ENCODE results near the gene ROR2.
"Not testable (repeated sequence)": the region's sequence is repeated elsewhere in the genome, so short reads cannot be mapped to it uniquely, and the experiment has no call there.

Gene ROR2

DNA sequence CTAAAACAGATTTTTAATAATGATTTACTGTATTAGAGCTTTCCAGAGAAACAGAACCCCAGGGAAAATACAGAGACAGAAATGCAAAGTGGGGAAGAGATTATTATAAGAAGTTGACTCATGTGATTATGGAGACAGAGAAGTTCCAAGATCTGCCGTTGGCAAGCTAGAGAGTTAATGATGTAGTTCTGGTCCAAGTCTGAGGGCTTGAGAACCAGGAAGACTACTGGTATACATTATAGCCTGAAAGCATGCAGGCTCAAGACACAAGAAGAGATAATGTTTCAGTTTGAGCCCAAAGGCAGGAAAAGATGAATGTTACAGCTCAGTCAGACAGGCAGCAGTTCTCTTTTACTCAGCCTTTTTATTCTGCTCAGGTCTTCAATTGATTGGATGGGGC, 427.5 kb downstream of the ROR2 start:
- H3K27ac ChIP-seq (ENCODE audit: low read depth, low read length), result no peak overlapping the region
- no peaks in the 10 kb centered on the region for H3K27me3 ChIP-seq (ENCODE audit: control insufficient read depth, insufficient read depth, low read length)
- no peak overlapping the region for H3K9ac ChIP-seq (ENCODE audit: low read depth, low read length)
- no peaks in the 10 kb centered on the region for H3K36me3 ChIP-seq (ENCODE audit: control insufficient read depth, insufficient read depth, low read length)
- H3K4me3 ChIP-seq (ENCODE audit: low read depth, low read length), result no peak overlapping the region
- H3K4me1 ChIP-seq (ENCODE audit: control insufficient read depth, insufficient read depth, low read length), result no peaks in the 10 kb centered on the region
- H3K9me3 ChIP-seq (ENCODE audit: control insufficient read depth, insufficient read depth, low read length), result no peaks in the 10 kb centered on the region; the same call in 1 of the 2 replicates

- Histone ChIP-seq H3K9ac (ENCODE audit: low read depth, low read length) (no peak overlapping the region), H3K27me3 (ENCODE audit: control insufficient read depth, insufficient read depth, low read length) (no peaks in the 10 kb centered on the region), H3K4me1 (ENCODE audit: control insufficient read depth, insufficient read depth, low read length) (peaks cover 7% of the 10 kb centered on the region; the same call in 1 of the 2 replicates), H3K9me3 (ENCODE audit: control insufficient read depth, insufficient read depth, low read length) (no peaks in the 10 kb centered on the region; the same call in 1 of the 2 replicates), H3K27ac (ENCODE audit: low read depth, low read length) (no peak overlapping the region), H3K36me3 (ENCODE audit: control insufficient read depth, insufficient read depth, low read length) (no peaks in the 10 kb centered on the region), H3K4me3 (ENCODE audit: low read depth, low read length) (no peak overlapping the region)
Measured at GRCh38 chr9:91519520-91520277, 430.3 kb downstream of the ROR2 start.

GRCh38 chr9:91518462-91518861, 431.6 kb downstream of the ROR2 start:
- Histone ChIP-seq H3K9ac (ENCODE audit: low read depth, low read length) (no peak overlapping the region), H3K27me3 (ENCODE audit: control insufficient read depth, insufficient read depth, low read length) (no peaks in the 10 kb centered on the region)

DNA sequence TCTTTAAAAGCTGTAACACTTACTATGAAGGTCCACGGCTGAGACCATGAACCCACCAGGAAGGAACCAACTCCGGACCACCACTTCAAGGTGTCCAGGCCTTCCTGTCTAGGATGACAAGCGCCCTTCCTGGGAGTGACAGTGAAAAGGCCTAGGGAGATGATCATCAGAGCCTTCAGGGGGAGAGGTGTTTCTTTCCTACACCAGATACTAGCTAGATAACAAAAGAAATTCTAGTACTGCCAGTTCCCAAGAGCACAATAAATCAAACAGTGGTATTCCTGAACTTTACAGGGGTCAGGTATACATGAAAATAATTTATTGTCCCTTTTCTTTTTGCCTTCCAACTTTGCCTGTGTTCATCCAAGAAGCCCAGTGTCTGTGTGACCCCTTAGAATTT, 432.2 kb downstream of the ROR2 start:
- Histone ChIP-seq H3K4me1 (ENCODE audit: control insufficient read depth, insufficient read depth, low read length) (peaks cover 7% of the 10 kb centered on the region; the same call in 1 of the 2 replicates), H3K27ac (ENCODE audit: low read depth, low read length) (no peak overlapping the region), H3K9me3 (ENCODE audit: control insufficient read depth, insufficient read depth, low read length) (no peaks in the 10 kb centered on the region), H3K36me3 (ENCODE audit: control insufficient read depth, insufficient read depth, low read length) (no peaks in the 10 kb centered on the region), H3K4me3 (ENCODE audit: low read depth, low read length) (no peak overlapping the region), H3K27me3 (ENCODE audit: control insufficient read depth, insufficient read depth, low read length) (no peaks in the 10 kb centered on the region), H3K9ac (ENCODE audit: low read depth, low read length) (no peak overlapping the region)

More at GRCh38 chr9:91518462-91518861, 431.6 kb downstream of the ROR2 start:
- Histone ChIP-seq H3K27ac (ENCODE audit: low read depth, low read length) (no peak overlapping the region), H3K4me1 (ENCODE audit: control insufficient read depth, insufficient read depth, low read length) (peaks cover 7% of the 10 kb centered on the region; the same call in 1 of the 2 replicates), H3K36me3 (ENCODE audit: control insufficient read depth, insufficient read depth, low read length) (no peaks in the 10 kb centered on the region), H3K4me3 (ENCODE audit: low read depth, low read length) (no peak overlapping the region), H3K9me3 (ENCODE audit: control insufficient read depth, insufficient read depth, low read length) (no peaks in the 10 kb centered on the region)

DNA sequence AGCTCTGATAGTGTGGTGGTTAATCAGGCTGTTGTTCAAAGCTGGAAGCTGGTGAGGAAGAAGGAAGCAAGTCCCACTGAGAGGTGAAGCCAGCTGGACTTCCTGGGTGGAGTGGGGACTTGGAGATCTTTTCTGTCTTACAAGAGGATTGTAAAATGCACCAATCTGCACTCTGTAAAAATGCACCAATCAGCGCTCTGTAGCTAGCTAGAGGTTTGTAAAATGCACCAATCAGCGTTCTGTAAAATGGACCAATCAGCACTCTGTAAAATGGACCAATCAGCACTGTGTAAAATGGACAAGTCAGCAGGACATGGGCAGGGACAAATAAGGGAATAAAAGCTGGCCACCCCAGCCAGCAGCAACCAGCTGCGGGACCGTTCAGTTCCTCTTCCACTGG, 432.7 kb downstream of the ROR2 start:
- not testable (repeated sequence) for H3K4me3 ChIP-seq (ENCODE audit: low read depth, low read length); H3K4me1 ChIP-seq (ENCODE audit: control insufficient read depth, insufficient read depth, low read length); H3K36me3 ChIP-seq (ENCODE audit: control insufficient read depth, insufficient read depth, low read length); H3K9me3 ChIP-seq (ENCODE audit: control insufficient read depth, insufficient read depth, low read length); H3K27me3 ChIP-seq (ENCODE audit: control insufficient read depth, insufficient read depth, low read length); H3K27ac ChIP-seq (ENCODE audit: low read depth, low read length); H3K9ac ChIP-seq (ENCODE audit: low read depth, low read length)

GRCh38 chr9:91516777-91517176, 433.3 kb downstream of the ROR2 start:
- Histone ChIP-seq H3K27me3 (ENCODE audit: control insufficient read depth, insufficient read depth, low read length) (no peaks in the 10 kb centered on the region), H3K4me1 (ENCODE audit: control insufficient read depth, insufficient read depth, low read length) (peaks cover 7% of the 10 kb centered on the region; the same call in 1 of the 2 replicates)

DNA sequence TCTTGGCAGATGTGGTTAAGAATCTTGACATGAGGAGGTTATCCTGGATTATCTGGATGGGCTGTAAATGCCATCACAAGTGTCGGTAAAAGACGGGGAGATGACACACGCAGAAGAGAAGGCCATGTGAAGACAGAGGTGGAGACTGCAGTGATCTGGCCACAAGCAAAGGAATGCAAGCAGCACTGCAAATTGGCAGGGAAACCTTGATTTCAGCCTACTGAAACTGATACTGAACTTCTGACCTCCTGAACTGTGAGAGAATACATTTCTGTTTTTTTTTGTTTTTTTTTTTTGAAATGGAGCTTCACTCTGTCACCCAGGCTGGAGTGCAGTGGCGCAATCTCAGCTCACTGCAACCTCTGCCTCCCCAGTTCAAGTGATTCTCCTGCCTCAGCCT, 433.9 kb downstream of the ROR2 start:
- H3K4me1 ChIP-seq (ENCODE audit: control insufficient read depth, insufficient read depth, low read length), result peaks cover 7% of the 10 kb centered on the region; the same call in 1 of the 2 replicates
- no peaks in the 10 kb centered on the region for H3K36me3 ChIP-seq (ENCODE audit: control insufficient read depth, insufficient read depth, low read length)
- no peak overlapping the region for H3K4me3 ChIP-seq (ENCODE audit: low read depth, low read length)
- no peaks in the 10 kb centered on the region for H3K27me3 ChIP-seq (ENCODE audit: control insufficient read depth, insufficient read depth, low read length)
- no peak overlapping the region for H3K9ac ChIP-seq (ENCODE audit: low read depth, low read length)
- no peak overlapping the region for H3K27ac ChIP-seq (ENCODE audit: low read depth, low read length)
- no peaks in the 10 kb centered on the region for H3K9me3 ChIP-seq (ENCODE audit: control insufficient read depth, insufficient read depth, low read length)

More at GRCh38 chr9:91516777-91517176, 433.3 kb downstream of the ROR2 start:
- no peaks in the 10 kb centered on the region for H3K9me3 ChIP-seq (ENCODE audit: control insufficient read depth, insufficient read depth, low read length)
- H3K9ac ChIP-seq (ENCODE audit: low read depth, low read length), result no peak overlapping the region
- no peak overlapping the region for H3K27ac ChIP-seq (ENCODE audit: low read depth, low read length)
- no peak overlapping the region for H3K4me3 ChIP-seq (ENCODE audit: low read depth, low read length)
- H3K36me3 ChIP-seq (ENCODE audit: control insufficient read depth, insufficient read depth, low read length), result no peaks in the 10 kb centered on the region

- no peak overlapping the region for H3K9ac ChIP-seq (ENCODE audit: low read depth, low read length)
Measured at GRCh38 chr9:91515074-91515687, 434.8 kb downstream of the ROR2 start.

More at GRCh38 chr9:91515074-91515687, 434.8 kb downstream of the ROR2 start:
- no peaks in the 10 kb centered on the region for H3K9me3 ChIP-seq (ENCODE audit: control insufficient read depth, insufficient read depth, low read length)
- H3K4me3 ChIP-seq (ENCODE audit: low read depth, low read length), result no peak overlapping the region
- H3K27me3 ChIP-seq (ENCODE audit: control insufficient read depth, insufficient read depth, low read length), result no peaks in the 10 kb centered on the region
- H3K4me1 ChIP-seq (ENCODE audit: control insufficient read depth, insufficient read depth, low read length), result peaks cover 7% of the 10 kb centered on the region; the same call in 1 of the 2 replicates
- H3K36me3 ChIP-seq (ENCODE audit: control insufficient read depth, insufficient read depth, low read length), result no peaks in the 10 kb centered on the region
- H3K27ac ChIP-seq (ENCODE audit: low read depth, low read length), result no peak overlapping the region

All from HUES48 (cell line).